PC-9 (cell line): ENCODE measurements around the gene DENND1A.

ENCODE experiments used
- CTCF ChIP-seq: fragments of 200-600 bp; sonication (generic); conservative IDR thresholded peaks from 2 replicates; pipeline ENCODE4 v1.6.1; 2017; ENCODE audit warnings: mixed run types, antibody characterized with exemption, mild to moderate bottlenecking, moderate library complexity
- EZH2 ChIP-seq: fragments of 200-600 bp; sonication (generic); IDR thresholded peaks from 2 replicates; pipeline ENCODE4 v1.8.0; 2017; ENCODE audit warnings: antibody characterized with exemption, low read depth

DNA sequence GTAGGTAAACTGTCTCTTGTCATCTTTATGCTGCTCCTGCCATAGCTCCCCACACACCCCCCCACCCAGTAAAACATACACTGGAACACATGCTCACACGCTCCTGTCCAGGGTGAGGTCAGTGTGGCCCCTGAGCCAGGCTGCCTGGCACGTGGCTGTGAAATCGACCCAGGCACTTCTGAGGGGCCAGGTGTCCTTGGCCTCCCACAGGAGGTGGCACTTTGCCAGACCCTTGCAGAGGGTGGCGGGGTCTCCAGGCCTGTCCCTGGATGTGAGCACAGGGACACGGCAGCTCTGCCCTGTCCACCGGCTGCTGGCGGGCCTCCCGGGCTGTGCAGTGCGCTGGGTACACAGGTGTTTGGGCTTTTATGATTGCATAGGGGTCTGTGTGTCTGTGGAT lies 583.9 kb downstream of the DENND1A start:
- TF ChIP-seq CTCF, result no peak
- TF ChIP-seq EZH2, result no peak
